Trophoblast cell (in vitro differentiated cells and primary cell): ENCODE measurements around the gene CER1.

Experiments
- DNase-seq, 2 donors: peaks; one replicate each; pipeline ENCODE4 v3.0.0-alpha.2; 2016
- H2AFZ ChIP-seq: 2 replicates; pipeline ENCODE4 v1.6.1; 2013; ENCODE audit warnings: low read length, moderate library complexity, mild to moderate bottlenecking; ENCODE audit not compliant: insufficient read depth, poor library complexity
- H2AK5ac ChIP-seq: 2 replicates; pipeline ENCODE4 v1.6.1; 2013; ENCODE audit warnings: mild to moderate bottlenecking, low read length
- H2BK120ac ChIP-seq: 2 replicates; pipeline ENCODE4 v1.6.1; 2013; ENCODE audit warnings: low read length, mild to moderate bottlenecking, moderate library complexity; ENCODE audit not compliant: insufficient read depth, poor library complexity
- H2BK12ac ChIP-seq: 2 replicates; pipeline ENCODE4 v1.6.1; 2013; ENCODE audit warnings: mild to moderate bottlenecking, low read length, moderate library complexity
- H2BK5ac ChIP-seq: 2 replicates; pipeline ENCODE4 v1.6.1; 2013; ENCODE audit warnings: low read length, low read depth, moderate library complexity, mild to moderate bottlenecking; ENCODE audit not compliant: poor library complexity
- H3K14ac ChIP-seq: 2 replicates; pipeline ENCODE4 v1.6.1; 2013; ENCODE audit warnings: mild to moderate bottlenecking, low read length
- H3K18ac ChIP-seq: 2 replicates; pipeline ENCODE4 v1.6.1; 2013; ENCODE audit warnings: mild to moderate bottlenecking, low read length
- H3K23ac ChIP-seq: 2 replicates; pipeline ENCODE4 v1.6.1; 2013; ENCODE audit warnings: low read length
- H3K27ac ChIP-seq: 2 replicates; pipeline ENCODE4 v1.5.1; 2013; ENCODE audit warnings: low read depth, mild to moderate bottlenecking, inconsistent platforms, low read length, moderate library complexity
- H3K27me3 ChIP-seq: 2 replicates; pipeline ENCODE4 v1.6.1; 2013; ENCODE audit warnings: inconsistent platforms, mild to moderate bottlenecking, low read length, moderate library complexity; ENCODE audit not compliant: insufficient read depth
- H3K36me3 ChIP-seq, 2 experiments: 1 replicate in 1 of 2; 2 replicates in 1 of 2; pipeline ENCODE4 v1.6.1; 2013; ENCODE audit warnings: low read length in 2 of 2, mild to moderate bottlenecking in 2 of 2, moderate library complexity in 1 of 2; ENCODE audit not compliant: insufficient read depth in 2 of 2, control insufficient read depth in 1 of 2
- H3K4ac ChIP-seq: 2 replicates; pipeline ENCODE4 v1.6.1; 2013; ENCODE audit warnings: low read depth, mild to moderate bottlenecking, low read length, moderate library complexity
- H3K4me1 ChIP-seq, 2 experiments: 1 replicate in 1 of 2; 2 replicates in 1 of 2; pipeline ENCODE4 v1.6.1; 2013; ENCODE audit warnings: low read length in 2 of 2, mild to moderate bottlenecking in 2 of 2, moderate library complexity in 1 of 2; ENCODE audit not compliant: insufficient read depth in 2 of 2, control insufficient read depth in 1 of 2
- H3K4me2 ChIP-seq: 2 replicates; pipeline ENCODE4 v1.6.1; 2013; ENCODE audit warnings: inconsistent platforms, mild to moderate bottlenecking, low read length, moderate library complexity
- H3K4me3 ChIP-seq: 2 replicates; pipeline ENCODE4 v1.5.1; 2013; ENCODE audit warnings: mild to moderate bottlenecking, low read depth, low read length, inconsistent platforms
- H3K79me1 ChIP-seq: one replicate; pipeline ENCODE4 v1.6.1; 2013; ENCODE audit warnings: low read length
- H3K79me2 ChIP-seq: 2 replicates; pipeline ENCODE4 v1.6.1; 2013; ENCODE audit warnings: low read length, mild to moderate bottlenecking; ENCODE audit not compliant: control insufficient read depth, insufficient read depth, poor library complexity
- H3K9ac ChIP-seq: 2 replicates; pipeline ENCODE4 v1.6.1; 2013; ENCODE audit warnings: mild to moderate bottlenecking, low read length
- H3K9me3 ChIP-seq: 2 replicates; pipeline ENCODE4 v1.6.1; 2013; ENCODE audit warnings: low read depth, mild to moderate bottlenecking, control low read depth, inconsistent platforms, low read length; ENCODE audit not compliant: insufficient read depth
- H4K12ac ChIP-seq: 2 replicates; pipeline ENCODE4 v1.6.1; 2013; ENCODE audit warnings: low read depth, mild to moderate bottlenecking, low read length, moderate library complexity
- H4K8ac ChIP-seq: 2 replicates; pipeline ENCODE4 v1.6.1; 2013; ENCODE audit warnings: low read depth, mild to moderate bottlenecking, low read length, moderate library complexity
- H4K91ac ChIP-seq: one replicate; pipeline ENCODE4 v1.6.1; 2013; ENCODE audit warnings: low read depth, mild to moderate bottlenecking, low read length, moderate library complexity
- WGBS: extraction: QIAGEN DNeasy Blood & Tissue Kit; methylation state at CpG from one replicate; pipeline ENCODE4 v1.1.7; 2013; ENCODE audit warnings: missing lambda C conversion rate; ENCODE audit not compliant: insufficient read length, insufficient coverage; ENCODE audit errors: extremely low coverage; 5-methylcytosine and 5-hydroxymethylcytosine counted together

CER1 gene

DNA sequence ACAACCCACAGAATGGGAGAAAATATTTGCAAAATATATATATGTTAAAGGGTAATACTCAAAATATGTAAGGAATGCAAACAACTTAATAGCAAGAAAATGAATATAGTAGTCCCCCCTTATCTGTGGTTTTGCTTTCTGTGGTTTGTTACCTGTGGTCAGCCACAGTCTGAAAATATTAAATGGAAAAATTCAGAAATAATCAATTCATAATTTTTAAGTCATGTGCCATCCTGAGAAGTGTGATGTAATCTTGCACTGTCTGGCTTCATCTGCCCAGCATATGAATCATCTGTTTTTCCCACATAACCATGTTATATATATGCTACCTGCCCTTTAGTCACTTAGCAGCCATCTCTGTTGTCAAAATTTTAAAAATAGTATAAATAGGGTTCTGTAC is 11.7 kb downstream of the CER1 start:
- no peaks in the 10 kb centered on the region for H3K4me1 ChIP-seq
- H3K79me1 ChIP-seq: no peaks in the 10 kb centered on the region
- no peak overlapping the region for H3K4ac ChIP-seq
- H3K14ac ChIP-seq: no peak overlapping the region
- H3K4me3 ChIP-seq: no peak overlapping the region
- H4K8ac ChIP-seq: no peak overlapping the region
- no peak overlapping the region for H2AK5ac ChIP-seq
- H3K9ac ChIP-seq: no peak overlapping the region
- DNase-seq: peak; percentile 30 to 65
- no peak overlapping the region for H2BK120ac ChIP-seq
- no peak overlapping the region for H2AFZ ChIP-seq
- no peaks in the 10 kb centered on the region for H3K27me3 ChIP-seq
- H2BK12ac ChIP-seq: no peak overlapping the region
- H3K36me3 ChIP-seq: no peaks in the 10 kb centered on the region
- H3K18ac ChIP-seq: no peak overlapping the region
- no peak overlapping the region for H4K91ac ChIP-seq
- H4K12ac ChIP-seq: no peak overlapping the region
- no peak overlapping the region for H3K23ac ChIP-seq
- H2BK5ac ChIP-seq: no peak overlapping the region
- H3K27ac ChIP-seq: no peak overlapping the region
- H3K4me2 ChIP-seq: no peak overlapping the region
- H3K79me2 ChIP-seq: no peaks in the 10 kb centered on the region
- H3K9me3 ChIP-seq: no peaks in the 10 kb centered on the region

DNA sequence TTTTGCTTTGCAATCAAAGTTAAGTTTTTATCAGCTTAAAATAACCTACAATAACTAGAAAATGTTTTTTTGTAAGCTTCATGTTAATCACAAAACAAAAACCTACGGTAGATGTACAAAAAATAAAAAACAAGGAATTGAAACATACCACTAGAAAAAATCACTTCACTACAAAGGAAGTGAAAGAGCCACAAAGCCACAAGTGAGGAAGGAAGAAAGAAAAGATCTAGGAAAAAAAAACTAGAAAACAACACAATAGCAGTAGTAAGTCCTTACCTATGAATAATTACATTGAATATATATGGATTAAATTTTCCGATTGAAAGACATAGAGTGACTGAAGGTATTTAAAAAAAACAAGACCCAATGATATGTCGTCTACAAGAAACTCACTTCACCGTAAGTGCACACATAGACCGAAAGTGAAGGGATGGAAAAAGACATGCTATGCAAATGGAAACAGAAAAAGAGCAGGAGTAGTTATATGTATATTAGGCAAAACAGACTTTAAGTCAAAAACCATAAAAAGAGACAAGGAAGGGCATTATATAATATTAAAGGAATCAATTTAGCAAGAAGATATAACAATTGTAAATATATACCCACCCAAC is 15.9 kb downstream of the CER1 start:
- H3K14ac ChIP-seq: no peak overlapping the region
- H3K23ac ChIP-seq: no peak overlapping the region
- H4K91ac ChIP-seq: no peak overlapping the region
- no peak overlapping the region for H3K4me2 ChIP-seq
- no peak overlapping the region for H2AFZ ChIP-seq
- H3K27ac ChIP-seq: no peak overlapping the region
- H2AK5ac ChIP-seq: no peak overlapping the region
- no peaks in the 10 kb centered on the region for H3K27me3 ChIP-seq
- no CpG with 5 or more reads among the region's 5 CpGs for WGBS
- no peak overlapping the region for H3K4me3 ChIP-seq
- no peak overlapping the region for H2BK12ac ChIP-seq
- H3K9me3 ChIP-seq: no peaks in the 10 kb centered on the region
- no peak overlapping the region for H3K9ac ChIP-seq
- DNase-seq: no peak
- H2BK5ac ChIP-seq: no peak overlapping the region
- no peaks in the 10 kb centered on the region for H3K79me1 ChIP-seq
- H3K36me3 ChIP-seq: no peaks in the 10 kb centered on the region
- no peak overlapping the region for H3K18ac ChIP-seq
- H4K12ac ChIP-seq: no peak overlapping the region
- H4K8ac ChIP-seq: no peak overlapping the region
- no peak overlapping the region for H2BK120ac ChIP-seq
- H3K4me1 ChIP-seq: no peaks in the 10 kb centered on the region
- H3K79me2 ChIP-seq: no peaks in the 10 kb centered on the region
- H3K4ac ChIP-seq: no peak overlapping the region

DNA sequence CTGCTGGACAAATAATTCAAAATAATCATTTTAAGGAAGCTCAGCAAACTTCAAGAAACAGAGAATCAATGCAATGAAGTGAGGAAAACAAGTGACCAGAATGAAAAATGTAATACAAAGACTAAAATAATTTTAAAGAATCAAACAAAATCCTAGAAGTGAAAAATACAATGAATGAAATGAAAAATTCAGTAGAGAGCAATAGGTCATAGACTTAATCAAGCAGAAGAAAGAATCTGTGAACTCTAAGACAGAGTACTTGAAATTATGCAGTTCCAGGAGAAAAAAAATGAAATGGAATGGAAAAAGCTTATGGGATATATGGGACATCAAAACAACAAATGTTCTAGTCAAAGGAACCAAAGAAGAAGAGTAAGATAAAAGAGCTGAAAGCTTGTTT is 17.5 kb downstream of the CER1 start:
- H3K79me1 ChIP-seq: no peaks in the 10 kb centered on the region
- H4K12ac ChIP-seq: no peak overlapping the region
- H3K4ac ChIP-seq: no peak overlapping the region
- no peak overlapping the region for H2AK5ac ChIP-seq
- H2BK120ac ChIP-seq: no peak overlapping the region
- H3K27me3 ChIP-seq: no peaks in the 10 kb centered on the region
- H3K4me1 ChIP-seq: no peaks in the 10 kb centered on the region
- no peak overlapping the region for H3K9ac ChIP-seq
- H2BK5ac ChIP-seq: no peak overlapping the region
- H3K4me2 ChIP-seq: no peak overlapping the region
- H2AFZ ChIP-seq: no peak overlapping the region
- no peak overlapping the region for H2BK12ac ChIP-seq
- no peak overlapping the region for H3K4me3 ChIP-seq
- H3K18ac ChIP-seq: no peak overlapping the region
- H4K8ac ChIP-seq: no peak overlapping the region
- H3K9me3 ChIP-seq: no peaks in the 10 kb centered on the region
- DNase-seq: no peak
- H3K36me3 ChIP-seq: no peaks in the 10 kb centered on the region
- no peak overlapping the region for H3K27ac ChIP-seq
- H3K14ac ChIP-seq: no peak overlapping the region
- no peaks in the 10 kb centered on the region for H3K79me2 ChIP-seq
- no peak overlapping the region for H4K91ac ChIP-seq
- no peak overlapping the region for H3K23ac ChIP-seq

DNA sequence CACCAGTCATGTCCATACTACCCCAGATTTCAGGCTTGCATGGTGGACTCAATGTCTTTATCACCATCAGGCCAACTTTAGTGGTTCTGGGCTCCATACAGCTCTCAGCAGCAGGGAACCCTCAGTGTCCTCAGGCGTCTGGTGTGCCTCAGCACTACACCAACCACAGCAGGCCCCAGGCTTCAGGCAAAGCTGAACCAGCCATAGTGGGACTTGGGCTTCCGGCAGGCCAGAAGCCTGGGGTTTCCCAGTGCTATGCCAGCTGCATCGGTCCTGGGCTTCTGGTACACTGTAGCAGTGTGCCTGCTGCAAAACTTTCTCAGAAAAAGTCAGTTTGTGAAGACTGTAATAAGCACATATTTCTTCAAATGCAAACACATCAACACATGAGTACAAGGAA is 18.3 kb downstream of the CER1 start:
- Histone ChIP-seq H3K14ac (no peak overlapping the region), H3K23ac (no peak overlapping the region), H3K27ac (no peak overlapping the region), H2BK12ac (no peak overlapping the region), H3K4me1 (no peaks in the 10 kb centered on the region), H4K91ac (no peak overlapping the region), H2AFZ (no peak overlapping the region), H2BK5ac (no peak overlapping the region), H3K36me3 (no peaks in the 10 kb centered on the region), H3K4ac (no peak overlapping the region), H2AK5ac (no peak overlapping the region), H3K9ac (no peak overlapping the region), H2BK120ac (no peak overlapping the region), H4K12ac (no peak overlapping the region), H3K4me2 (no peak overlapping the region), H3K79me1 (no peaks in the 10 kb centered on the region), H4K8ac (no peak overlapping the region), H3K79me2 (no peaks in the 10 kb centered on the region), H3K18ac (no peak overlapping the region), H3K27me3 (no peaks in the 10 kb centered on the region), H3K9me3 (no peaks in the 10 kb centered on the region), H3K4me3 (no peak overlapping the region)
- no CpG with 5 or more reads among the region's 3 CpGs for WGBS
- no peak for DNase-seq
